Measurements from ENCODE around the gene SLCO1B1. TPM values are rescaled to one million over a fixed set of nuclear protein-coding genes. Genes with fewer than 3 reads are reported as not detected.

SLCO1B1 gene
- total RNA-seq, 1 experiment from 2014 or later: 0.18 TPM

DNA sequence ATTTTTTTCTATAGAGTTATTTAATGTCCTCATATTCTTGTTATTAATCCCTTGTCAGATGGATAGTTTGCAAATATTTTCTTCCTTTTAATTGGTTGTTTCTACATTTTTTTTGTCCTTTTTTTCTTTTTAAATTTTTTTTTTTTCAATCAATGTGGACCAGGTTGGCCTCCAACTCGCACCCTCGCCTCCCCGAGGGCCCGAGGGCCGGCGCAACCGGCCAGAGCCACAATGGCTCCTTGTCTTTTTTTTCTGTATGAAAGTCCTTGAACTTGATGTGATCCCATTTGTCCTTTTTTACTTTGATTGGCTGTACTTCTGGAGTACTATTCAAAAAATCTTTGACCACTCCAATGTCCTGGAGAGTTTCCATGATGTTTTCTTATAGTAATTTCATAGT, 17.7 kb upstream of the SLCO1B1 start:
- no peak overlapping the region for H3K4me3 ChIP-seq (ENCODE audit: low read depth, low read length)
- TF ChIP-seq, protein P1, sequence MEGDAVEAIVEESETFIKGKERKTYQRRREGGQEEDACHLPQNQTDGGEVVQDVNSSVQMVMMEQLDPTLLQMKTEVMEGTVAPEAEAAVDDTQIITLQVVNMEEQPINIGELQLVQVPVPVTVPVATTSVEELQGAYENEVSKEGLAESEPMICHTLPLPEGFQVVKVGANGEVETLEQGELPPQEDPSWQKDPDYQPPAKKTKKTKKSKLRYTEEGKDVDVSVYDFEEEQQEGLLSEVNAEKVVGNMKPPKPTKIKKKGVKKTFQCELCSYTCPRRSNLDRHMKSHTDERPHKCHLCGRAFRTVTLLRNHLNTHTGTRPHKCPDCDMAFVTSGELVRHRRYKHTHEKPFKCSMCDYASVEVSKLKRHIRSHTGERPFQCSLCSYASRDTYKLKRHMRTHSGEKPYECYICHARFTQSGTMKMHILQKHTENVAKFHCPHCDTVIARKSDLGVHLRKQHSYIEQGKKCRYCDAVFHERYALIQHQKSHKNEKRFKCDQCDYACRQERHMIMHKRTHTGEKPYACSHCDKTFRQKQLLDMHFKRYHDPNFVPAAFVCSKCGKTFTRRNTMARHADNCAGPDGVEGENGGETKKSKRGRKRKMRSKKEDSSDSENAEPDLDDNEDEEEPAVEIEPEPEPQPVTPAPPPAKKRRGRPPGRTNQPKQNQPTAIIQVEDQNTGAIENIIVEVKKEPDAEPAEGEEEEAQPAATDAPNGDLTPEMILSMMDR (IDR thresholded peaks at IDR 0.05; ENCODE audit: insufficient read depth in 1 of 2, low read depth in 1 of 2, low read length in 1 of 2, severe bottlenecking in 1 of 2, unreplicated experiment in 1 of 2): no peak
- CTCF ChIA-PET: no interaction called here
- H3K27me3 Mint-ChIP-seq (ENCODE audit: insufficient read depth, unreplicated experiment): no peaks in the 10 kb centered on the region
- H3K4me1 ChIP-seq: no peaks in the 10 kb centered on the region
- intact Hi-C loops (cut with micrococcal nuclease; ENCODE audit: unreplicated experiment): no loop called here
- DNase-seq: no peak
- H3K36me3 ChIP-seq (ENCODE audit: control insufficient read depth, insufficient read depth, low read length): no peaks in the 10 kb centered on the region
- BruUV-seq (replicated peaks): no TSS peak
- no peaks in the 10 kb centered on the region for H3K9me3 Mint-ChIP-seq (ENCODE audit: unreplicated experiment)
- H3K4me3 Mint-ChIP-seq (ENCODE audit: unreplicated experiment): no peak overlapping the region
- H3K27me3 ChIP-seq (replicated peaks; ENCODE audit: control insufficient read depth, insufficient read depth, low read length): no peaks in the 10 kb centered on the region
- no peak overlapping the region for H3K27ac Mint-ChIP-seq (ENCODE audit: unreplicated experiment)
- H3K36me3 Mint-ChIP-seq (ENCODE audit: insufficient read depth, unreplicated experiment): no peaks in the 10 kb centered on the region
- POLR2A ChIA-PET: no interaction called here
- H3K9me3 ChIP-seq: no peaks in the 10 kb centered on the region
- no peaks in the 10 kb centered on the region for H3K4me1 Mint-ChIP-seq (ENCODE audit: low read depth, unreplicated experiment)

DNA sequence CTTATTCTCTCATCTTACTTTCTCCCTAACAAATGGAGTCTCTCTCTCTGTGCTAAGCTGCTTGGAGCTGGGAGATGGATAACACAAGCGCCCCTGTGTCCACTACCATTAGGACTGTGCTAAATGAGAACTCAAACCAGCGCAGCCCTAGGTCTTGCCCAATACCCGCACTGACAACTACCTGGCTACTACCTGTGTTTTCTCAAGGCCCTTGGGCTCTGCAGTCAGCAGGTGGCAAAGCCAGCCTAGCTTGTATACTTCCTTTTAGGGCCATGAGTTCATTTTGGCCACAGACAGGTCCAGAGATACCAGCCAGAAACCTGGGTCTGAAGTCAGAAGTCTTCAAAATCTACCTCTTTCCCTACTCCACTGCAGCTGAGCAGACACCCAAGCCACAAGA, 13.0 kb upstream of the SLCO1B1 start:
- H3K4me3 Mint-ChIP-seq (ENCODE audit: unreplicated experiment): no peak overlapping the region
- Histone ChIP-seq H3K4me3 (ENCODE audit: low read depth, low read length) (no peak overlapping the region), H3K9me3 (no peaks in the 10 kb centered on the region), H3K27me3 (replicated peaks; ENCODE audit: control insufficient read depth, insufficient read depth, low read length) (no peaks in the 10 kb centered on the region), H3K36me3 (ENCODE audit: control insufficient read depth, insufficient read depth, low read length) (no peaks in the 10 kb centered on the region), H3K4me1 (no peaks in the 10 kb centered on the region)
- no peaks in the 10 kb centered on the region for H3K27me3 Mint-ChIP-seq (ENCODE audit: insufficient read depth, unreplicated experiment)
- no peak overlapping the region for H3K27ac Mint-ChIP-seq (ENCODE audit: unreplicated experiment)
- no peaks in the 10 kb centered on the region for H3K36me3 Mint-ChIP-seq (ENCODE audit: insufficient read depth, unreplicated experiment)
- intact Hi-C loops (cut with micrococcal nuclease; ENCODE audit: unreplicated experiment): no loop called here
- no peak for DNase-seq
- no TSS peak for BruUV-seq (replicated peaks)
- CTCF ChIA-PET: no interaction called here
- H3K9me3 Mint-ChIP-seq (ENCODE audit: unreplicated experiment): no peaks in the 10 kb centered on the region
- H3K4me1 Mint-ChIP-seq (ENCODE audit: low read depth, unreplicated experiment): no peaks in the 10 kb centered on the region
- TF ChIP-seq, protein P1 (IDR thresholded peaks at IDR 0.05; ENCODE audit: insufficient read depth in 1 of 2, low read depth in 1 of 2, low read length in 1 of 2, severe bottlenecking in 1 of 2, unreplicated experiment in 1 of 2): no peak
- POLR2A ChIA-PET: no interaction called here

DNA sequence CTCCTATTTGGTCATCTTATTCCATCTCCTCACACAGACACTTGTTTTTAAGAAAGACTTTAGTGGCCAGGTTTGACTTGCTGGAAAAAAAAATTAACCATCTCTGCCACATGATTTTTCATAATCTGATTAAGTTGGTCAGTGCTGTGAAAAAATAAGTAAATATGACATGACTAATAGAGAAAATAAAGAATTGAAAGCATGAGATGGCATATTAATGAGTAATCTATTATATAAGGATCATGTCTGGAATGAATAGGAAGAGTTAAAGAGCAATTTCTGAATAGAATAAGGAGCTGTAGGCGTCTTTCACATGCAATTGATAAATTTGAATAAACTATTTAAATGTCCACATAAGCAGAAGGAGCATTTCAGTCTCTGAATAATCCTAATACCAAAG, 12.2 kb upstream of the SLCO1B1 start:
- no peak overlapping the region for H3K4me3 Mint-ChIP-seq (ENCODE audit: unreplicated experiment)
- no peak for DNase-seq
- intact Hi-C loops (cut with micrococcal nuclease; ENCODE audit: unreplicated experiment): no loop called here
- Histone ChIP-seq H3K9me3 (no peaks in the 10 kb centered on the region), H3K4me1 (no peaks in the 10 kb centered on the region), H3K4me3 (ENCODE audit: low read depth, low read length) (no peak overlapping the region), H3K27me3 (replicated peaks; ENCODE audit: control insufficient read depth, insufficient read depth, low read length) (no peaks in the 10 kb centered on the region), H3K36me3 (ENCODE audit: control insufficient read depth, insufficient read depth, low read length) (no peaks in the 10 kb centered on the region)
- H3K27me3 Mint-ChIP-seq (ENCODE audit: insufficient read depth, unreplicated experiment): no peaks in the 10 kb centered on the region
- H3K9me3 Mint-ChIP-seq (ENCODE audit: unreplicated experiment): no peaks in the 10 kb centered on the region
- H3K4me1 Mint-ChIP-seq (ENCODE audit: low read depth, unreplicated experiment): no peaks in the 10 kb centered on the region
- ChIA-PET POLR2A (no interaction called here), CTCF (no interaction called here)
- H3K27ac Mint-ChIP-seq (ENCODE audit: unreplicated experiment): no peak overlapping the region
- no peaks in the 10 kb centered on the region for H3K36me3 Mint-ChIP-seq (ENCODE audit: insufficient read depth, unreplicated experiment)
- TF ChIP-seq, protein P1 (IDR thresholded peaks at IDR 0.05; ENCODE audit: insufficient read depth in 1 of 2, low read depth in 1 of 2, low read length in 1 of 2, severe bottlenecking in 1 of 2, unreplicated experiment in 1 of 2): no peak
- BruUV-seq (replicated peaks): no TSS peak

All from Caco-2 (cell line).